ENCODE data around the gene INPP4B.

The INPP4B gene

DNA sequence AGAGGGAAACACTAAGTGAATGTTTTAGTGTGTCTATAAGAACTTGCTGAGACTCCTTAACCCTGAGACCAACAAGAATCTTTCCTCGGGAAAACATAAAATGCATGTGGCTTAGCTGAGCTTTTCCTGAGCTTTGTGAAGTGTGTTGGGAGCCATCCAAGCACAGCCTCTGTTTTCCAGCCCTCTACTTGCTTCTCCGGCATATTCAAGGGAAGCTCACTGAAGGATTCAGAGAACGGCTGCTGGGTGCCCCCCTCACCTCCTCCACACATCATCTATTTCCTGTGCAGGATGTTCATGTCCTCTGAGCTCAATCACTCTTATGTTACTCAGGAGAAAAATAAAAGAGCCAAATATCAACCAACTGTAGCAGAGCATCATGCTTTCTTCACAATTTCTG is 717.6 kb downstream of the INPP4B start:
- DNase-seq (ENCODE audit: low spot score): no peak

DNA sequence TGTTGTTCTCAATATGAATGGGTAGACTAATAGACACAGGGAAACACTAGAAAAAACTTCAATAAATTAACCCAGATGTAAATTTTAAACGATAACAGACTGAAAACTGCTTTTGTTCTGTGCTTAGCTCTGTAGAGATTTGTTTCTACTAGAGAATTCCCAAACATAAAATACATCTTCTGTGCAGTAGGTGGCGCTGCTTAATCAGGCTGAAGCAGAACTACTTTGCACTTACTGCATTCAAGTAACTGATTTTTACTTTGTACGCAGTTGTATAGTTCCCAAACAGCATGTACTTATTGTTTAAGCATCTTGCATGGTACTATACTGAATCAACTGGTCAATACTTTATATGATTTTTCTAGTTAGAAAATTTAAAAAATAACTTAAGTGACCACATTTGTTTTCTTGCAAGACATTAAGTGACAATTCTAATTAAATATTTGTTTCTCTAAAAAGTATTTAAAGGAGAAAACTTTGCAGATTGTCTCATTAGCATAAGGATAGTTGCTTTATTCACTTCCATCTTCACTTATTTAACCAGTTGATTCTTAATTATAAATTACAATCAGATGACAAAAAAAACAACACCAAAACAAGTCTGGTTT is 719.1 kb downstream of the INPP4B start:
- DNase-seq (ENCODE audit: low spot score): peak; percentile 66

DNA sequence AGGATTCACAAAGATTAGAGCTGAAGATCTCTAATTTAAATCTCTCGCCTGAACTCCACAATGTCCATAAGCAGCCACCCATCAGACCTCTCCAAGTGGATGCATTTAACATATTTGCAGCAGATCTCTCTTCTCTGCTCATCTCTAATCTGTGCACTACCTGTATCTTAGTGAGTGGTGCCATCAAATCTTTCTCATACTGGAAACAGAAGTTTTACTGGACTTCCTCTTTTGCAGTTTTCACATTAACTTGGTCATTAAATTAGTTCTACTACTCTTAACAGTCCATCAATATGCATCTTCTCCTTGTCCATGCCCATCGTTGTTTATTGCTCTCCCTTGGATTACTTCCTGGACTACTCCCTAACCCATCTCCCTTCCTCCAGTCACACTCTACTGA is 721.2 kb downstream of the INPP4B start:
- DNase-seq (ENCODE audit: low spot score): no peak

GRCh38 chr4:142121448-142122350 is 724.4 kb downstream of the INPP4B start:
- DNase-seq (ENCODE audit: low spot score): peak; percentile 87

- no peak for DNase-seq (ENCODE audit: low spot score)
Observed at GRCh38 chr4:142120921-142121320, 725.2 kb downstream of the INPP4B start.

DNA sequence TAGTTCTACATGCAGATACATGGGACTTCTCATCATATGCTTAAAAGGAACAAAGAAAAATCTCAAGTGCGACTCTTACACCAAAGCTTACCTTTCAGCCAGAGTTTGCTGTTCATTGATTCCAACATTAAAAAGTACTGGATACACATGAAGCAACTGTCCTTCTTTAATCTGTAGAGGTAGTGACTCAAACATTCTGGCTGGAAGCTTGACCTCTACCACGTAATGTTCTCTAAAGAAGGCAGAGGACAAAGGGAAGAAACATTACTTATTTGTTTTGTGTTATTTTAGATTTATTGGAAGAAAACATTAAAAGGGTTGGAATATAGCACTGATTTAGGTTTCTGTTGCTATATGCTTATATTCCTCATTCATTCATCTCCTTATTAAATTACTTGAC is 733.6 kb downstream of the INPP4B start:
- no peak for DNase-seq (ENCODE audit: low spot score)

DNA sequence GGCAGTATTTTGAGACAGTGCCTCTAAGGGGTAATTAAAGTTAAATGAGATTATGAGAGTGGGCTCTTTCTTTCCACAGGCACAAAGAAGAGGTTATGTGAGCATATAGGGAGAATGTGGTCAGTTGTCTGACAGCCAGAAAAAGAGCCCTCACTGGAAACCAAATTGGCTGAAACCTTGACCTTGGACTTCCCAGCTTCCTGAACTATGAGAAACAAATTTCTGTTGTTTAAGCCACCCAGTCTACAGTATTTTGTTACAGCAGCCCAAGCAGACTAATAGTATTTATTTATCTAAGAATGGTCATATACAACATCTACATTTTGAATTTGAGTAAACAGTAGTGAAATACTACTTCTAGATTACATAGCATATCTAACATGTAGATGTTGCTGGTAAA is 736.0 kb downstream of the INPP4B start:
- DNase-seq (ENCODE audit: low spot score): no peak

GRCh38 chr4:142104041-142104440 is 742.1 kb downstream of the INPP4B start:
- no peak for DNase-seq (ENCODE audit: low spot score)

- DNase-seq (ENCODE audit: low spot score): no peak
Observed at GRCh38 chr4:142101401-142101800, 744.7 kb downstream of the INPP4B start.

- DNase-seq (ENCODE audit: low spot score): no peak
Observed at GRCh38 chr4:142100941-142101340, 745.2 kb downstream of the INPP4B start.

DNA sequence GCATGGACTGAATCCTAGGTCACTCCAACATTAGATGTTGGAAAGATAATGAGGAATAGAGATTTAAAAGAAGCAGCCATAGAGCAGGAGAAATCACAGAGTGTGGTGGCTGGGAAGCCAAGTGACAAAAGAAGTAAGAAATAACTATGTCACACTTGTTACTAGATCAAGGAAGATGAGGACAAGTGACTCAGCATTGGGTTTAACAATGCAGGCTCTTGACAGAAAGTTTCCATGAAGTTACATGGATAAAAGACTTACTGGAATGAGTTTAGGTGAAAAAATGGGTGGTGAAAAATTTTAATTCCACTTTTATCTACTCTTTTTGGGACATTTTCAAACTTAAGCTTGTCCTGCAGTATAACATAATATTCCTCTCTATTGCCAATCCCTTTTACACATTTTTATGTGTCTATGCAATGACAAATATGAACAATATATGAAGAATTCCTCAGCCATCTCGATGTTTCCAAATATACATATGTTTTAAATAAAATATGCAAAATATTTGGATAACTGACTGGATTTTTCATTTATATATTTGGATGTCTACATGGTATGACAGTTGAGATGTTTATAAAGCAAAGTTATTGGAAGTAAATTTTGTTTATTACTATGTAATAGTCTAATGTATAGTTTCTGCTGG is 747.1 kb downstream of the INPP4B start:
- DNase-seq (ENCODE audit: low spot score): peak; percentile 33

DNA sequence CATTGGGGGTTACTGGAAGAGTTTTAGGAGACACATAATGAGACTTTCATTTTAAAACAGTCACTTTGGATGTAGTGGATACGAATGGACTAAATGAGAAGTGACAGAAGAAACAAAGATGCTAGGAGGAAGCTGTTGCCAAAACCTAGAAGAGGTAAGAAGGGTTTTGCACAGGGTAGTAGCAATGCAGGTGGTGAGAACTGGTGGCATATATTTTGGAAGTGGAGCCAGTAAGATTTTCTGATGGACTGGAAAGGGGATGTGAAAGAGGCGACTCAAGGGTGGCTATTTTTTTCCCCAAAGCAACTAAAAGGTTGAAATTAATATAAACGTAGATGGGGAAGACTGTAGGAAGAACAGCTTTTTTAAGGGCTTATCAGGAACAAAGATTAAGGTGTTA is 747.7 kb downstream of the INPP4B start:
- DNase-seq (ENCODE audit: low spot score): no peak

DNA sequence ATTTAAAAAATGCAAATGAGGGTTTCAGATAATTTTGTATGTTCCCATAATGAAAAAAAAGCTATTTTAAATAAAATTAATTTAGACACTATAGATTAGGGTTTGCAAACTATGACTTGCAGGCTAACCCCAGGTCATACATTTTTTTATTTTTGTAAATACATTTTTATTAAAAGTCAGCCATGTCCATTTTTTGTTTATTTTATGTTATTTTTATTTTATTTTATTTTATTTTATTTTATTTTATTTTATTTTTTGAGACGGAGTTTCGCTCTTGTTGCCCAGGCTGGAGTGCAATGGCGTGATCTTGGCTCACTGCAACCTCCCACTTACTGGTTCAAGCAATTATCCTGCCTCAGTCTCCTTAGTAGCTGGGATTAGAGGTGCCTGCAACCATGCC is 749.1 kb downstream of the INPP4B start:
- no peak for DNase-seq (ENCODE audit: low spot score)

GRCh38 chr4:142095886-142096605 is 750.1 kb downstream of the INPP4B start:
- DNase-seq (ENCODE audit: low spot score): peak; percentile 77

DNA sequence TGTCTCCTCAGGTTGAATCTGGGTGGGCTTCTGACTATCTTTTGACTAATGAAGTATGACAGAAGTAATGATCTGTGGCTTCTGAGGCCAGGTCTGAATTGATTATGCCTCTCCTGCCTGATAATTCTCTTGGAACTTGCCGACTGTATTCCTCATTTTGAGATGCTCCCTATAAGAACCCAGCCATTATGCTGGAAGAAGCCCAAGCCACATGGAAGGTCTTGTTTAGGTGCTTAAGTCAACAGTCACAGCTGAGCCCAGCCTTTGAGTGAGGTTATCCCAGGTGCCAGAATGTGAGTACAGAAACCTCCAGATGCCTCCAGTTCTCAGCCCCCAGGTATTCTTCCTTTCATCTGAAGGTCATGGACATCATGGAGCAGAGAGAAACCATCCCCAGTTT is 753.2 kb downstream of the INPP4B start:
- DNase-seq (ENCODE audit: low spot score): no peak

GRCh38 chr4:142091691-142092182 is 754.4 kb downstream of the INPP4B start:
- no peak for DNase-seq (ENCODE audit: low spot score)

DNA sequence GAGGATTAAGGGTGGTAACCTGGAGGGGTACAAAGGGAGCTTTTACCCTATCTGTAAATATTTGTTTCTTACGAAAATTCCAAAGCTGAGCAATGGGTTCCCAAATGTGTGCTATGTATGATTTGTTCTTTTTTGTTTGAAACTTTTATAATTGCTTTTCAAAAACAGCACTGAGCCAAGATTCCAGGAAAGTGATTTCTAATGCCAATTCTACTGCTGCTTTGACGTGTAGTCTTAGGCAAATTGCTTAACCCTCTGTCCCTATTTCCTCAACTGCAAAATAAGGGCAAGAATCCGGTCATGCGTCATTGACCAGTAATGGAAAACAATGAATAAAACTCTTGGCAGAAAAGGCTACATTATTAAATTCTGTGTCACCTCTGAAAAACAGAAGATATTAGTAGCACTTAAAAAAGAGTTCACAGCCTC is 755.0 kb downstream of the INPP4B start:
- DNase-seq (ENCODE audit: low spot score): no peak

GRCh38 chr4:142088906-142089305 is 757.2 kb downstream of the INPP4B start:
- DNase-seq (ENCODE audit: low spot score): no peak

DNA sequence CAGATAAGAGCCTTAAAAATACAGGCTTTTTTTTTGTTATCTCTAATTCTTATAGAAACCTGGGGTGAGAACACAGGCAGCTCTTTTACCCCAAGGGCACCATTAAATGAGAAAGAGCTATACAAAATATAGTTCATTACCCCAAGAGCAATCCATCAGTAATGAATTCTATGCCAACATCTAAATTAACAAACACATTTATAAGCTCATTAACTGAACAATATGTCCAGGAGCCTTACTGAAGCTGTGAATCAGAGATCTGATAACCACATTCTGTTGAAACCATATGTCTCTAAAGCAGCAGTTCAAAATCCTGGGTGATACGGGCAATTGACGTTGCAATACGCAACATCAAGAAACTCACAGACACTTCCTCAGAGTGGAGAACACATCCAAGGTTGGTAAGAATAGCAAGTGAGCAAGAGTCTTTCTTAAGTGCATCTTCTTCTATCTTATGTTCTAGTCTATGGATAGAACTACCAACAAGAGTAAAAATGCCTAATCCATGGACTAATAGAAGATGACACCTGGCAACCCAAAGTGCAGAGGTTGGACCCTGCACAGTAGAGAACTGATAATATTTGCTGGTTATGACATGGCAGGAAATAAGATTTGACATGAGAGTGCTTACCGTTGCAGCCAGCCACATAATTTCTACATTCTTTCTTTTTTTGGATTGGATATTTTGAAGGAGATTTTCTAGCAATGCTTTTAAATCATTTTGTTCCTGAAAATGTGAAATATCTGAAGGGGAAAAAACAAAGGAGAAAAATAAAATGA is 760.4 kb downstream of the INPP4B start:
- no peak for DNase-seq (ENCODE audit: low spot score)

GRCh38 chr4:142083264-142083663 is 762.8 kb downstream of the INPP4B start:
- DNase-seq (ENCODE audit: low spot score): no peak

- DNase-seq (ENCODE audit: low spot score): no peak
Observed at GRCh38 chr4:142081025-142081424, 765.1 kb downstream of the INPP4B start.

Measured in kidney capillary endothelial cell (primary cell).